K562 (cell line): ENCODE data around the gene TMEM266. TPM values are rescaled to one million over a fixed set of nuclear protein-coding genes. Genes with fewer than 3 reads are reported as not detected.

Source experiments
- ATAC-seq: fragments of 200-7000 bp; cut with Tn5 transposase; 3 replicates; pipeline ENCODE4 v1.9.1; 2020; ENCODE audit warnings: moderate library complexity
- BruUV-seq: library from RNA; stranded (reverse); fragments of 400-500 nt; replicated peaks from 2 replicates; lab custom pipeline; 2021; lab: Mats Ljungman, UMichigan
- CTCF ChIA-PET: fragments of 300-600 bp; formaldehyde crosslinking; extraction: SDS; loops from one replicate; lab custom pipeline; 2021; ENCODE audit warnings: low intra/inter-chr PET ratio; lab: Yijun Ruan, JAX
- POLR2A ChIA-PET: fragments of 300-600, 350-650 bp; sonication (Branson Sonifier 250); formaldehyde crosslinking; extraction: SDS; loops from one replicate; lab custom pipeline; 2021; ENCODE audit warnings: antibody characterized with exemption, inconsistent platforms; lab: Yijun Ruan, JAX
- DNase-seq, 4 experiments: peaks; one replicate each; pipeline versions ENCODE4 v3.0.0 to v3.0.0-alpha.2; 2011 to 2018; ENCODE audit warnings: low spot score in 3 of 4, mixed read lengths in 3 of 4; ENCODE audit errors: extremely low read depth in 1 of 4
- FAIRE-seq: peaks from 2 replicates; lab custom pipeline; 2011; peaks lifted over from hg19 to GRCh38; lab: Jason Lieb, UNC
- H2AFZ ChIP-seq: 2 replicates; pipeline ENCODE4 v1.6.0; 2011; ENCODE audit warnings: low read depth, low read length, control low read depth, inconsistent platforms
- H3K27ac ChIP-seq: fragments of 200-600 bp; 3 replicates; pipeline ENCODE4 v1.8.0; 2011; ENCODE audit warnings: low read depth, mild to moderate bottlenecking, control low read depth, inconsistent platforms, low read length, moderate library complexity, mixed read lengths; ENCODE audit errors: extremely low read depth
- H3K27me3 ChIP-seq, 2 experiments: fragments of 300-600 bp in 1 of 2; 2 replicates in 1 of 2; 3 replicates in 1 of 2; pipeline versions ENCODE4 v1.6.0 to v1.8.0; 2011; ENCODE audit warnings: inconsistent platforms in 2 of 2, low read length in 2 of 2, mild to moderate bottlenecking in 1 of 2, mixed read lengths in 1 of 2, moderate library complexity in 1 of 2; ENCODE audit not compliant: control insufficient read depth in 2 of 2, insufficient read depth in 2 of 2
- H3K36me3 ChIP-seq: fragments of 300-600 bp; 3 replicates; pipeline ENCODE4 v1.8.0; 2011; ENCODE audit warnings: mild to moderate bottlenecking, low read length, inconsistent platforms; ENCODE audit not compliant: control insufficient read depth, insufficient read depth
- H3K4me1 ChIP-seq, 2 experiments: fragments of 200-600 bp in 1 of 2; replicated peaks in 1 of 2; 2 replicates in 1 of 2; 3 replicates in 1 of 2; pipeline versions ENCODE4 v1.5.1 to v1.8.0; 2011; ENCODE audit warnings: inconsistent platforms in 2 of 2, low read length in 2 of 2, mild to moderate bottlenecking in 1 of 2, mixed read lengths in 1 of 2, moderate library complexity in 1 of 2; ENCODE audit not compliant: control insufficient read depth in 2 of 2, insufficient read depth in 2 of 2
- H3K4me2 ChIP-seq: 2 replicates; pipeline ENCODE4 v1.6.1; 2011; ENCODE audit warnings: low read length, control low read depth, inconsistent platforms, mixed read lengths; ENCODE audit not compliant: insufficient read depth
- H3K4me3 ChIP-seq: fragments of 200-600 bp; sonication (generic), shearing (Covaris generic); 2 replicates; pipeline ENCODE4 v1.5.1; 2016; ENCODE audit warnings: control low read depth, inconsistent platforms
- H3K79me2 ChIP-seq: fragments of 200-600 bp; 3 replicates; pipeline ENCODE4 v1.8.0; 2011; ENCODE audit warnings: low read length, inconsistent platforms; ENCODE audit not compliant: control insufficient read depth, insufficient read depth
- H3K9ac ChIP-seq, 2 experiments: 2 replicates each; pipeline versions ENCODE4 v1.6.0 to v1.6.1; 2011; ENCODE audit warnings: low read depth in 2 of 2, low read length in 2 of 2, control low read depth in 1 of 2, inconsistent platforms in 1 of 2, mild to moderate bottlenecking in 1 of 2, mixed read lengths in 1 of 2; ENCODE audit not compliant: insufficient read depth in 1 of 2
- H3K9me1 ChIP-seq: one replicate; pipeline ENCODE4 v1.6.0; 2011; ENCODE audit warnings: inconsistent platforms, mild to moderate bottlenecking, low read length, moderate library complexity; ENCODE audit not compliant: control insufficient read depth, insufficient read depth
- H3K9me3 ChIP-seq: replicated peaks from 2 replicates; pipeline ENCODE4 v1.5.1; 2011; ENCODE audit warnings: low read depth, low read length, inconsistent platforms; ENCODE audit not compliant: control insufficient read depth, insufficient read depth
- H4K20me1 ChIP-seq: replicated peaks from 2 replicates; pipeline ENCODE4 v1.6.1; 2011; ENCODE audit warnings: low read length, inconsistent platforms, mixed read lengths; ENCODE audit not compliant: control insufficient read depth, insufficient read depth
- BHLHE40 ChIP-seq: IDR thresholded peaks from 2 replicates; pipeline ENCODE4 v1.6.1; 2011; ENCODE audit warnings: low read length, improper control_type of control experiment
- ETS1 ChIP-seq: conservative IDR thresholded peaks from 2 replicates; pipeline ENCODE4 v1.6.1; 2011; ENCODE audit warnings: low read depth, mild to moderate bottlenecking, low read length; ENCODE audit not compliant: control insufficient read depth
- GTF2E2 ChIP-seq: fragments of 200-800 bp; sonication (Bioruptor generic); IDR thresholded peaks from 2 replicates; pipeline ENCODE4 v1.6.1; 2016; ENCODE audit warnings: missing genetic modification characterization, missing compliant biosample characterization
- NRF1 ChIP-seq, 2 experiments: fragments of 450-650 bp; IDR thresholded peaks in 1 of 2; conservative IDR thresholded peaks in 1 of 2; 2 replicates each; pipeline ENCODE4 v1.6.1; 2014; ENCODE audit warnings: mild to moderate bottlenecking in 2 of 2
- STAT5A ChIP-seq: IDR thresholded peaks from 2 replicates; pipeline ENCODE4 v1.6.1; 2012; ENCODE audit warnings: low read length, inconsistent platforms, borderline replicate concordance
- XRCC3 ChIP-seq: fragments of 450-650 bp; IDR thresholded peaks from 2 replicates; pipeline ENCODE4 v1.6.1; 2017; ENCODE audit warnings: mild to moderate bottlenecking, moderate library complexity
- ZNF583 ChIP-seq: fragments of 250-450 bp; sonication (Bioruptor Pico); IDR thresholded peaks from 2 replicates; pipeline ENCODE4 v1.4.0; 2020
- WGBS: fragments of 100-300 bp; shearing (Covaris generic); methylation state at CpG from one replicate; pipeline ENCODE4 v1.1.6; 2016; ENCODE audit warnings: low coverage, mixed read lengths; ENCODE audit not compliant: insufficient coverage; ENCODE audit errors: missing lambda C conversion rate; 5-methylcytosine and 5-hydroxymethylcytosine counted together
- in situ Hi-C: fragments of 300-500 bp; cut with MboI; formaldehyde crosslinking; loops from 4 replicates; pipeline ENCODE4 v1.15.0; 2018; ENCODE audit warnings: inconsistent platforms, mixed read lengths
- intact Hi-C: fragments of 100-400 bp; cut with micrococcal nuclease; formaldehyde crosslinking; loops from 2 replicates; pipeline ENCODE4 v1.14.2; 2022
- polyA plus RNA-seq, 8 experiments: library from polyadenylated mRNA; depleted of rRNA in 4 of 8; stranded (reverse) in 5 of 8; unstranded in 3 of 8; fragments of >200 nt; fragmentation: Nextera tagmentation in 2 of 8; fragmentation: Illumina TruSeq in 1 of 8; extraction: Ambion mirVana in 2 of 8; extraction: Trizol in 1 of 8; gene quantifications; 2 replicates each; pipeline versions ENCODE4 v1.2.1 to v1.2.3, GENCODE V29; 2011 to 2014; ENCODE audit warnings: inconsistent platforms in 1 of 8, missing spikeins in 1 of 8
- total RNA-seq, 7 experiments: library from RNA; depleted of rRNA in 6 of 7; stranded (reverse); fragments of >200 nt in 6 of 7; fragmentation: Illumina TruSeq in 2 of 7; extraction: Trizol in 2 of 7; gene quantifications; 2 replicates each; pipeline versions ENCODE4 v1.2.1 to v1.2.3, GENCODE V29; 2011 to 2021; ENCODE audit warnings: low replicate concordance in 1 of 7

The TMEM266 gene
- total and polyA plus RNA-seq, 9 of the 15 experiments (the other 6 are each of a cell fraction or from before 2014, with no cell fraction given): not detected

GRCh38 chr15:76189106-76189505 lies 129.3 kb downstream of the TMEM266 start:
- WGBS: 4% methylated on average over 2 of the region's 2 CpGs
- Histone ChIP-seq H3K4me2 (no peak overlapping the region), H3K4me1 (peaks cover 0 to 11% of the 10 kb centered on the region in 2 experiments; a peak in 3 of 5 replicates), H3K36me3 (no peaks in the 10 kb centered on the region), H3K4me3 (no peak overlapping the region), H2AFZ (no peak overlapping the region), H3K9me1 (no peaks in the 10 kb centered on the region), H3K27ac (no peak overlapping the region), H4K20me1 (no peaks in the 10 kb centered on the region), H3K9ac (no peak overlapping the region), H3K79me2 (no peaks in the 10 kb centered on the region), H3K27me3 (peaks cover 3 to 6% of the 10 kb centered on the region in 2 experiments; a peak in 3 of 5 replicates), H3K9me3 (no peaks in the 10 kb centered on the region)
- FAIRE-seq (no peak), DNase-seq (no peak), ATAC-seq (no peak)
- TF ChIP-seq STAT5A (no peak), XRCC3 (no peak), ZNF583 (CRISPR knock-in tag) (no peak)
- POLR2A ChIA-PET: no interaction called here
- intact Hi-C loops (no loop called here), in situ Hi-C loops (no loop called here)
- CTCF ChIA-PET: interaction anchor here (0.6 kb wide), 1 partner anchor 145 kb away, joined by 7 read pairs; no protein-coding TSS in a partner anchor
- no TSS peak for BruUV-seq

DNA sequence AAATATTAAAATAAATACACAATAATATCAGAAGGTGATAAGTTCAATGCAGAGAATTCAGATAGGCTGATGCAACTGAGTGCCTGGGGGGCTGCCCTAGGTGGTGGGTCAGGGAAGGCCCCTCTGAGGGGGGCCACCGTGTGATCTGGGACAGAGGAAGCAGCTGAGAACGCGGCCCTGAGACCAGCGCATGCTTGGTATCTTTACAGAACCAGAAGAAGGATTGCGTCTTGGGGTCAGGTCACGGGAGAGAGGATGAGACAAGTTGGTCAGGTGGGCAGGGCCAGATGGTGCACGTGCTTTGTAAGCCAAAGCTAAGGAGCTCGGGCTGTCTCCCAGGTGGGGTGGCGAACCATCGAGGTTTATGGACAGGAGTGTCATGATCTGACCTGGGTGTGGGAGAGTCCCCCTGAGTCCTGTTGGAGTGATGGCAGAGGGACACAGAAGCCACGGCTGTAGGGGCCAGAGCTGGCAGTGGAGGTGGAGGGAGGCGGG lies 130.3 kb downstream of the TMEM266 start:
- H3K36me3 ChIP-seq: no peaks in the 10 kb centered on the region
- H2AFZ ChIP-seq: no peak overlapping the region
- H3K4me2 ChIP-seq: no peak overlapping the region
- no TSS peak for BruUV-seq
- H3K9me3 ChIP-seq: no peaks in the 10 kb centered on the region
- H3K27me3 ChIP-seq: no peaks in the 10 kb centered on the region; a peak in 1 of 5 replicates
- no peak for FAIRE-seq
- 0 out of 2 replicates have a peak, but pooled peaks cover 3% of the 10 kb centered on the region for H4K20me1 ChIP-seq
- H3K79me2 ChIP-seq: no peaks in the 10 kb centered on the region
- TF ChIP-seq ETS1 (no peak), BHLHE40 (peak; percentile 67), NRF1 (conservative IDR thresholded peaks at IDR 0.05 in 1 of 2, IDR thresholded peaks at IDR 0.05 in 1 of 2) (peak; percentile 19 to 50; a peak in 2 of 4 replicates), GTF2E2 (tag) (no peak)
- H3K4me1 ChIP-seq: peaks cover 0 to 11% of the 10 kb centered on the region in 2 experiments; a peak in 3 of 5 replicates
- H3K27ac ChIP-seq: no peak overlapping the region
- intact Hi-C loops (loop anchor here (1.0 to 2.0 kb wide), 2 partner anchors 140 to 677 kb away; no protein-coding TSS in a partner anchor), in situ Hi-C loops (no loop called here)
- no peaks in the 10 kb centered on the region for H3K9me1 ChIP-seq
- ChIA-PET CTCF (interaction anchor here (0.6 to 1.4 kb wide), 3 partner anchors 138 to 677 kb away, joined by 3 to 9 read pairs (median 3); no protein-coding TSS in a partner anchor), POLR2A (interaction anchor here (0.5 kb wide), 1 partner anchor 129 kb away, joined by 3 read pairs; no protein-coding TSS in a partner anchor)
- DNase-seq: no peak
- H3K4me3 ChIP-seq: no peak overlapping the region
- WGBS: 5% methylated on average over 12 of the region's 12 CpGs
- peak; percentile 9 for ATAC-seq
- H3K9ac ChIP-seq: no peak overlapping the region
